OCI-LY7 (cell line): Measurements from ENCODE around the gene KMT2B. TPM values are rescaled to one million over a fixed set of nuclear protein-coding genes. Genes with fewer than 3 reads are reported as not detected.

Experiments
- BruUV-seq: library from RNA; stranded (reverse); fragments of 400-500 nt; replicated peaks from 2 replicates; lab custom pipeline; 2021; lab: Mats Ljungman, UMichigan
- CTCF ChIA-PET: fragments of 300-600 bp; sonication (Branson Sonifier 250); formaldehyde crosslinking; loops from one replicate; lab custom pipeline; 2022; ENCODE audit warnings: antibody characterized with exemption; ENCODE audit not compliant: unreplicated experiment; lab: Charles Lee
- POLR2A ChIA-PET: fragments of 300-600 bp; sonication (Branson Sonifier 250); formaldehyde crosslinking; loops from one replicate; lab custom pipeline; 2022; ENCODE audit warnings: antibody characterized with exemption; lab: Charles Lee
- DNase-seq: peaks from one replicate; pipeline ENCODE4 v3.0.0-alpha.2; 2015; ENCODE audit warnings: low spot score
- H2AFZ ChIP-seq: fragments of 200-600 bp; sonication (generic), shearing (Covaris generic); 2 replicates; pipeline ENCODE4 v1.6.1; 2014; ENCODE audit warnings: mild to moderate bottlenecking, antibody characterized with exemption, low read length, moderate library complexity
- H3K27ac ChIP-seq: fragments of 200-600 bp; sonication (generic); 2 replicates; pipeline ENCODE4 v1.5.1; 2014; ENCODE audit warnings: mixed run types, low read depth, mild to moderate bottlenecking, moderate library complexity, low read length, inconsistent platforms; ENCODE audit not compliant: poor library complexity, severe bottlenecking
- H3K36me3 ChIP-seq: fragments of 200-600 bp; sonication (generic); 2 replicates; pipeline ENCODE4 v1.6.1; 2014; ENCODE audit warnings: mild to moderate bottlenecking, antibody characterized with exemption, low read length, moderate library complexity, mixed read lengths; ENCODE audit not compliant: insufficient read depth
- H3K4me1 ChIP-seq: fragments of 200-600 bp; sonication (generic); 2 replicates; pipeline ENCODE4 v1.5.1; 2014; ENCODE audit warnings: mild to moderate bottlenecking, low read length; ENCODE audit not compliant: insufficient read depth, poor library complexity, severe bottlenecking
- H3K4me2 ChIP-seq: fragments of 200-600 bp; sonication (generic); 2 replicates; pipeline ENCODE4 v1.6.1; 2014; ENCODE audit warnings: mild to moderate bottlenecking, low read length
- H3K4me3 ChIP-seq: fragments of 200-600 bp; sonication (generic); 2 replicates; pipeline ENCODE4 v1.5.1; 2014; ENCODE audit warnings: mild to moderate bottlenecking, low read depth, low read length; ENCODE audit not compliant: poor library complexity, severe bottlenecking
- H3K79me2 ChIP-seq: fragments of 200-600 bp; sonication (generic); 2 replicates; pipeline ENCODE4 v1.6.1; 2016; ENCODE audit warnings: low read depth, mild to moderate bottlenecking, low read length, moderate library complexity, mixed read lengths; ENCODE audit not compliant: insufficient read depth
- H3K9me2 ChIP-seq: fragments of 200-600 bp; sonication (generic); 2 replicates; pipeline ENCODE4 v1.6.1; 2016; ENCODE audit warnings: mild to moderate bottlenecking, low read length, mixed read lengths; ENCODE audit not compliant: insufficient read depth
- H3K9me3 ChIP-seq: fragments of 200-600 bp; sonication (generic); 2 replicates; pipeline ENCODE4 v1.6.1; 2014; ENCODE audit warnings: mild to moderate bottlenecking, mixed run types, low read length, mixed read lengths
- H4K20me1 ChIP-seq: fragments of 200-600 bp; sonication (generic); 2 replicates; pipeline ENCODE4 v1.6.1; 2014; ENCODE audit warnings: mild to moderate bottlenecking, antibody characterized with exemption, low read length, moderate library complexity, mixed read lengths; ENCODE audit not compliant: insufficient read depth
- CTCF ChIP-seq: fragments of 200-600 bp; sonication (generic); conservative IDR thresholded peaks from 2 replicates; pipeline ENCODE4 v1.5.1; 2014; ENCODE audit warnings: mild to moderate bottlenecking, antibody characterized with exemption, low read length, moderate library complexity, mixed read lengths
- EZH2phosphoT487 ChIP-seq: fragments of 200-600 bp; sonication (generic); IDR thresholded peaks from 2 replicates; pipeline ENCODE4 v1.6.1; 2018; ENCODE audit warnings: low read depth, borderline replicate concordance, mild to moderate bottlenecking, mixed run types, antibody characterized with exemption, low read length, moderate library complexity, mixed read lengths
- intact Hi-C: fragments of 100-400 bp; cut with micrococcal nuclease; formaldehyde crosslinking; loops from one replicate; pipeline ENCODE4 v1.10.0; 2022; ENCODE audit not compliant: unreplicated experiment
- total RNA-seq, 2 experiments: library from RNA; depleted of rRNA in 1 of 2; stranded (reverse); fragments of >200 nt in 1 of 2; shearing (Covaris generic) in 1 of 2; gene quantifications; 2 replicates each; pipeline ENCODE4 v1.2.3, GENCODE V29; 2014 to 2022

KMT2B gene
- total RNA-seq, 2 experiments from 2014 or later: 25.2 to 56.2 TPM

DNA sequence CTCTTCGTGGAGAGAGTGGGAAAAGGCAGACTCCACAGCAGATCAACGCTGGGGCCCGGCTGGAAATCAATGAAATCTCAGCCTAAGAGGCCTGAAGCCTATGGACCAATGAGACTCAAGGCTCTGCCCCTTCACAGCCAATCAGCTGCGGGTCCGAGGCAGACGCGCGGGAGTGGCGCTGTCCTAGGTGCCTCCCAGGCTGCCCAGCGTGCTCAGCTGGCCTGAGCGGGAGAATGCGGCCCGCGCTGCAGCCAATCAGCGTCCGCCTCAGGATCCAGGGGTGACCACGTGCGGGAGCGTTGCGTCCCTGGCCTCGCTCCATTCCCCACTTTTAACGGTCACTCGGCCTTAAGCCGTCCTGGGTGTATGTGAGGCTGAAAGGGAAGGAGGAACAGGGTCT, 13.6 kb upstream of the KMT2B start, which contains the start of gene ZBTB32:
ZBTB32 (plus strand) TSS at position 341 of the 400 bp plus-strand sequence. CDS start 10,069 bp downstream, outside the sequence.
- BruUV-seq: no TSS peak
- CTCF ChIA-PET: no interaction called here
- no peaks in the 10 kb centered on the region for H3K9me3 ChIP-seq
- no peaks in the 10 kb centered on the region for H4K20me1 ChIP-seq
- intact Hi-C loops: no loop called here
- H3K4me2 ChIP-seq: no peak within 1 kb of the TSS
- no peak within 1 kb of the TSS for H3K4me3 ChIP-seq
- DNase-seq: no peak
- H3K4me1 ChIP-seq: peaks cover 15% of the 10 kb centered on the region
- no peaks in the 10 kb centered on the region for H3K36me3 ChIP-seq
- no peak within 1 kb of the TSS for H3K27ac ChIP-seq
- TF ChIP-seq EZH2phosphoT487: no peak
- TF ChIP-seq CTCF: no peak
- H3K9me2 ChIP-seq: no peaks in the 10 kb centered on the region
- no peaks in the 10 kb centered on the region for H3K79me2 ChIP-seq
- 0 out of 2 replicates have a peak within 1 kb of the TSS, but pooled peaks have one; percentile 85 for H2AFZ ChIP-seq
- POLR2A ChIA-PET: no interaction called here

DNA sequence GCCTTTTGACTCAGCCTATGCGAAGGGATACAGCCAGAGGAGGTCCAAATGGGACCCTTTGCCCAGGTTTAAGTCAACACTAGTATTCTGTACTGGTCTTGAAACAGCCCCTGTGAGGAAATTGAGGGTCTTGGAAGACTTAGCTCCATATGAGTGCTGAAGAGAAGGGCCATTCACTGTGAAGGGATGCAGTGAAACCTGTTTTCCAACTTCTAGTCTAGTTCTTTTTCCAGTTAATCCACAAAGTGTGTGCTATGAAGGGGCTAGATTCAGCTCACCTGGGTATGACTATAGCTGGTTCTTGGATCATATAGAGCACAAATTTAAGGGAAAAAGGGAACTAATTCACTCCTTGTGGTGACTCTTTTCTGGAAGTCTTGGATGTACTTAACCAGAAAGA, 9.4 kb upstream of the KMT2B start:
- H3K9me3 ChIP-seq: no peaks in the 10 kb centered on the region
- no peak for DNase-seq
- no peak overlapping the region for H3K4me2 ChIP-seq
- ChIA-PET CTCF (no interaction called here), POLR2A (interaction anchor here (0.5 to 0.7 kb wide), 2 partner anchors 258 to 442 kb away, joined by 3 to 5 read pairs; no protein-coding TSS in a partner anchor)
- no peaks in the 10 kb centered on the region for H3K36me3 ChIP-seq
- H3K27ac ChIP-seq: no peak overlapping the region
- no peaks in the 10 kb centered on the region for H4K20me1 ChIP-seq
- no TSS peak for BruUV-seq
- H3K79me2 ChIP-seq: no peaks in the 10 kb centered on the region
- H3K9me2 ChIP-seq: no peaks in the 10 kb centered on the region
- H3K4me3 ChIP-seq: no peak overlapping the region
- H2AFZ ChIP-seq: no peak overlapping the region
- H3K4me1 ChIP-seq: peaks cover 30% of the 10 kb centered on the region
- TF ChIP-seq CTCF (no peak), EZH2phosphoT487 (no peak)
- intact Hi-C loops: no loop called here
